HG03060 (cell line): Measurements from ENCODE around the gene LPAR1.

ENCODE experiments used
- ATAC-seq: cut with Tn5 transposase; IDR thresholded peaks from one replicate; pipeline ENCODE4 v1.9.1; 2021; ENCODE audit warnings: low read depth, moderate number of reproducible peaks; ENCODE audit not compliant: unreplicated experiment

LPAR1 gene

GRCh38 chr9:111005746-111006470 is 32.4 kb downstream of the LPAR1 start:
- ATAC-seq = no peak

GRCh38 chr9:111004936-111005335 is 33.3 kb downstream of the LPAR1 start:
- ATAC-seq = no peak

GRCh38 chr9:111003182-111003581 is 35.1 kb downstream of the LPAR1 start:
- no peak for ATAC-seq

GRCh38 chr9:111001526-111001925 is 36.7 kb downstream of the LPAR1 start:
- no peak for ATAC-seq

GRCh38 chr9:111000202-111000601 is 38.1 kb downstream of the LPAR1 start:
- ATAC-seq = no peak

- ATAC-seq = no peak
Measured at GRCh38 chr9:110999379-110999778, 38.9 kb downstream of the LPAR1 start.

GRCh38 chr9:110997847-110998246 is 40.4 kb downstream of the LPAR1 start:
- ATAC-seq = no peak

GRCh38 chr9:110996436-110997220 is 41.6 kb downstream of the LPAR1 start:
- no peak for ATAC-seq

GRCh38 chr9:110995420-110996340 is 42.6 kb downstream of the LPAR1 start:
- ATAC-seq = no peak

GRCh38 chr9:110994771-110995241 is 43.5 kb downstream of the LPAR1 start:
- ATAC-seq = no peak

GRCh38 chr9:110990481-110990880 is 47.8 kb downstream of the LPAR1 start:
- ATAC-seq = no peak

GRCh38 chr9:110986529-110986928 is 51.7 kb downstream of the LPAR1 start:
- ATAC-seq = no peak

GRCh38 chr9:110984890-110985437 is 53.3 kb downstream of the LPAR1 start:
- ATAC-seq = no peak

GRCh38 chr9:110980261-110980660 is 58.0 kb downstream of the LPAR1 start:
- no peak for ATAC-seq

GRCh38 chr9:110979636-110980035 is 58.6 kb downstream of the LPAR1 start:
- ATAC-seq = no peak

- ATAC-seq = no peak
Measured at GRCh38 chr9:110978516-110978915, 59.8 kb downstream of the LPAR1 start.

- ATAC-seq = no peak
Measured at GRCh38 chr9:110977259-110977709, 61.0 kb downstream of the LPAR1 start.

- ATAC-seq = no peak
Measured at GRCh38 chr9:110975969-110976368, 62.3 kb downstream of the LPAR1 start.

GRCh38 chr9:110975278-110975677 is 63.0 kb downstream of the LPAR1 start:
- no peak for ATAC-seq

- no peak for ATAC-seq
Measured at GRCh38 chr9:110971705-110972104, 66.6 kb downstream of the LPAR1 start.
